ENCODE results near the gene TM4SF5.

Gene TM4SF5, protein sequence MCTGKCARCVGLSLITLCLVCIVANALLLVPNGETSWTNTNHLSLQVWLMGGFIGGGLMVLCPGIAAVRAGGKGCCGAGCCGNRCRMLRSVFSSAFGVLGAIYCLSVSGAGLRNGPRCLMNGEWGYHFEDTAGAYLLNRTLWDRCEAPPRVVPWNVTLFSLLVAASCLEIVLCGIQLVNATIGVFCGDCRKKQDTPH

GRCh38 chr17:4771519-4772234 lies at the start of gene TM4SF5:
Gene TM4SF5, plus strand, starts transcription at chr17:4771886. Its CDS starts 37 bp downstream, at chr17:4771923.
- DNase-seq (ENCODE audit: low read depth in 2 of 2): no peak

DNA sequence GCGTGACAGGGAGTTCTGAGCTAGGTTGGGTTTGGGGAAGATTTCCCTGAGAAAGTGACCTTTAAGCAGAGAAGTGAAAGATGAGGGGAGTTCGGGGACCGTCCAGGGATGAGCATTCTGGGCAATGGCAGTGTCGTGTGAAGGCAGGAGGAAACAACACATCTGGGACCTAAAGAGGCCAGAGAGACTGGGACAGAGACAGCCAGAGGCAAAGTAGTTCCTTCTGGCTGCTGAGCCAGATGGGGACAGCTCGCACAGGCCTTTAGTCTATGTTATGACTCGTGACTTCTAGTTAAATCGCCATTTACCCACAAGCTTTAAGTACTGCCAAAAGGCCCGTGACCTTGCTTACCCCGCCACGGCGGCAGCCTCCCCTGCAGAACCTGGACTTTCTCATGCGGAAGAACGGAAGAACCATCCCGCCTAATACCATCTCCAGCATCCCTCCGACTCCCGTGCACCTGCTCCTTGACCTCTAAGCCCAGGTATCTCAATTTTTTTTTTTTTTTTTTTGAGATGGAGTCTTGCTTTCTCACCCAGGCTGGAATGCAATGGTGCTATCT lies 48.9 kb upstream of the TM4SF5 start:
- no peak for DNase-seq (ENCODE audit: low read depth in 2 of 2)

- DNase-seq (ENCODE audit: low read depth in 2 of 2): no peak
These were observed 47.0 kb upstream of the TM4SF5 start for GRCh38 chr17:4724650-4725049.

DNA sequence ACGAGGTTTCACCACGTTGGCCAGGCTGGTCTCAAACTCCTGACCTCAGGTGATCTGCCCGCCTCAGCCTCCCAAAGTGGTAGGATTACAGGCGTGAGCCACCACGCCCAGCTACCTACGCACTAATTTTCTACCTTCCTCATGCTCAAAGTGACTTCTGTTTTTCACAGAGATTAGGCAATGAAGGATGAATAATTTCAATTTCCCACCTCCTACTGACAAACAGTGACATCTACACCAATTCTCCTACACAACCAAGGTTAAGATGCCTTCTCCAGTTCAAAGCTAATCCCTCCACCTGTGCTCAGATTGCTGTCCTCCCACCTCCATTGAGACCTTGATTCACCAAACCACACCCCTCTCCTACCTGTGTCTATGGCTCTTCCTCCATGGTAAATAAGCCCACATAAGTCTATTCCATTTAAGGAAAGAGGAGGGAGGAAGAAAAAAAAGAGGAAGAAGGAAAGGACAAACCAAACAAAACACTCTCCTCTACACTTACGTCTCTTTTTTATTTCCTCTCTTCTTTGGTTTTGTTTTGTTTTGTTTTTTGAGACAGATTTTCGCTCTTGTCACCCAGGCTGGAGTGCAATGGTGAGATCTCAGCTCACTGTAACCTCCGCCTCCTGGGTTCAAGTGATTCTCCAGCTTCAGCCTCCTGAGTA lies 45.9 kb upstream of the TM4SF5 start:
- DNase-seq (ENCODE audit: low read depth in 2 of 2): no peak

- DNase-seq (ENCODE audit: low read depth in 2 of 2): no peak
These were observed 43.6 kb upstream of the TM4SF5 start for GRCh38 chr17:4728124-4728523.

- DNase-seq (ENCODE audit: low read depth in 2 of 2): no peak
These were observed 38.6 kb upstream of the TM4SF5 start for GRCh38 chr17:4733073-4733531.

GRCh38 chr17:4734857-4735475 lies 36.7 kb upstream of the TM4SF5 start:
- no peak for DNase-seq (ENCODE audit: low read depth in 2 of 2)

DNA sequence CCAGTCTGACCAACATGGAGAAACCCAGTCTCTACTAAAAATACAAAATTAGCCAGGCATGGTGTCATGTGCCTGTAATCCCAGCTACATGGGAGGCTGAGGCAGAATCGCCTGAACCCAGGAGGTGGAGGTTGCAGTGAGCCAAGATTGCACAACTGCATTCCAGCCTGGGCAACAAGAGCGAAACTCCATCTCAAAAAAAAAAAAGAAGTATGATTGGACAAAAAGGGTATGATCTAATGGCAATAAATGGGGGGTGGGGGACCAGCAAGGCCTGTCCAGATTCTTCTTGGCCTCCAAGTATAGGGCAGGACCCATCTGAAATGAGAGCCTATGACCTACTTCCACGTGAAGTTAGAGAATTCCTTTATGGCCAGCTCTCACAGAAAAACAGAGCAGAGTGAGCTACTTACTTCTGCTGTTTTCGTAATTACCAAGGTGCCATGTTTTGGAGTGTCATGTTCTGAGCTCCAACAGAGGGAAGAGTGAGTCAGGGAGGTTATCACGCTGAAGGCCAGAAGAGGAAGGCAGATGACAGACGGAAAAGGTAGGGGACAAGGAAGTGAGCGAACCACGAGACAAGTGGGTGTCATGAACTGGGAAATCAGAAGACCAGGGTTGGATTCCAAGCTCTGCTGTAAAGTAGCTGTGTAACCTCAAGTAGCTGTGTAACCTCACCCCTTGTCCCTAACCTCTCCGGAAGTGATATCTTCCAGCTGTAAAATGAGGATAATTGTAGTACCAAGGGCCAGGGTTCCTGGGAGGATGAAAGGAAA lies 35.6 kb upstream of the TM4SF5 start:
- no peak for DNase-seq (ENCODE audit: low read depth in 2 of 2)

- DNase-seq (ENCODE audit: low read depth in 2 of 2): no peak
These were observed 33.3 kb upstream of the TM4SF5 start for GRCh38 chr17:4738136-4739121.

GRCh38 chr17:4739122-4740024 lies 32.3 kb upstream of the TM4SF5 start, which contains the start of the genes CXCL16 and ZMYND15:
Gene CXCL16, minus strand, starts transcription at chr17:4739928. Its CDS starts 589 bp downstream, at chr17:4739339.
Gene ZMYND15, plus strand, starts transcription at chr17:4739833. Its CDS starts 716 bp downstream, at chr17:4740549.
- no peak for DNase-seq (ENCODE audit: low read depth in 2 of 2)

GRCh38 chr17:4740025-4740351 lies 31.7 kb upstream of the TM4SF5 start:
- no peak for DNase-seq (ENCODE audit: low read depth in 2 of 2)

- no peak for DNase-seq (ENCODE audit: low read depth in 2 of 2)
These were observed 31.1 kb upstream of the TM4SF5 start for GRCh38 chr17:4740584-4740983.

GRCh38 chr17:4741544-4741943 lies 30.1 kb upstream of the TM4SF5 start:
- DNase-seq (ENCODE audit: low read depth in 2 of 2): no peak

DNA sequence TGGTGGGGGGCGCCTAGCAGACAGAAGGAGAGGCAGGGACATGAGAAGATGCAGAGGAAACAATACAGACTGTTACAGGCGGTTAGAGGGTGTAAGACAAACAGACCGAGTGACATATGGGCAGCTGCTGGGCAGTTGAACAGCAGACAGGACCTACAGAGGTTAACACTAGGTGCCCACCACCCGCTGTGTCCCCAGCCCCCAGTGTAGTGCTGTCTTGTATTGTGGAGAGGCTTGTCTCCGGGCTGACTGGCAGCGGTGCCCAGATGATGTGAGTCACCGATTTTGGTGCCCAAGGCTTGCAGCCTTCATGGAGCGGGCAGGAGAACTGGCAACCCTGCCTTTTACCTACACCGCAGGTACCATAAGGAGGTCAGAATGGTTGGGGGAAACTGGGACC lies 29.6 kb upstream of the TM4SF5 start:
- DNase-seq (ENCODE audit: low read depth in 2 of 2): no peak

GRCh38 chr17:4742629-4743028 lies 29.1 kb upstream of the TM4SF5 start:
- no peak for DNase-seq (ENCODE audit: low read depth in 2 of 2)

DNA sequence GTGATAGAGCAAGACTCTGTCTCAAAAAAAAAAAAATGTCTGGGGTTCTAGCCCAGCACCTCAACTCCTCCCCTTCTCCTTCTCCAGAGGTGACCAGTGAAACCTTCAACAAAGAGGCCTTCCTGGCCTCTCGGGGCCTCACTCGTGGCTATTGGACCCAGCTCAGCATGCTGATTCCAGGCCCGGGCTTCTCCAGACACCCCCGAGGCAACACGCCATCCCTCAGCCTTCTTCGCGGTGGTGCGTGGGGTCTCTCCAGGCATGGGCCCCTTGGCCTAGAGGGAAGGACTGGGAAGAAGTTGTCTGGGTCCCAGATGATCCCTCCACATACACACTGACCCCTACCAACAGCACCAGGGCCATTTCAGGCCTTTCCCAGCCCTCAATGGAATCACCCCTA lies 28.5 kb upstream of the TM4SF5 start:
- no peak for DNase-seq (ENCODE audit: low read depth in 2 of 2)

GRCh38 chr17:4743898-4744297 lies 27.8 kb upstream of the TM4SF5 start:
- no peak for DNase-seq (ENCODE audit: low read depth in 2 of 2)

DNA sequence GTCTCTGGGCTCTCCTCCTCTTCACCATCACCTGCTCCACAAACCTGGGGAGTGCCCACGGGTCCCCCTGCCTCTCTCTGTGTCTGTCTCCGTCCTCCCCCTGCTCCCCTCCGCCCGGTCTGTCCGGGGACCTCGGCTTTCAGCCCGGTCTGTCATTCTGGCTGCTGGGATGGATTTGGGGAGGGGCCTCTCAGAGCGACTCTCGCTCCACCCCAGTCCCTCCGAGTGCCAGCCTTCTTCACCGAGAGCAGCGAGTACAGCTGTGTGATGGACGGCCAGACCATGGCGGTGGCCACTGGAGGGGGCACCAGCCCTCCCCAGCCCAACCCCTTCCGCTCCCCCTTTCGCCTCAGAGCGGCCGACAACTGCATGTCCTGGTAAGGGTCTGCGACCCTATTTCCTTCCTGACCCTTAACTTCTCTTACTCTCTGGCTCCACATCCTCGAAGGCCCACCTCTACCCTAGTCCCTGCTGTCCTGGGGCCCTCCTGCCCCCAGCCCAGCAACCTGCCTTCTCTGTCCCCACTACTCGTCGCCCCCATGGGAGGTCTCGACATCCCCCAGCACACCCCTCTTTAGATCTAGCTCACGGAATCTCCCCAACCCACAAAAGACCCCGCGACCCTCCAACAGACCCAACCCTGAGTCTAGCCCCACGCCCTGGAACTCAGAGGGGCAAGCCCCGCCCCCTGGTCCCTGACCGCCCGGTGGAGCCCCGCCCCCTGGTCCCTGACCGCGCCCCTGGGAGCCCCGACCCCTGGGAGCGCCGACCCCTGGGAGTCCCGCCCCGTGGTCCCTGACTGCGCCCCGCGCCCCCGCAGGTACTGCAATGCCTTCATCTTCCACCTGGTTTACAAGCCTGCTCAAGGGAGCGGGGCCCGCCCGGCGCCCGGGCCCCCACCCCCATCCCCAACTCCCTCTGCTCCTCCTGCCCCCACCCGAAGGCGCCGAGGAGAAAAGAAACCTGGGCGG lies 26.4 kb upstream of the TM4SF5 start:
- DNase-seq (ENCODE audit: low read depth in 2 of 2): no peak

Measured in stimulated activated CD4-positive, alpha-beta T cell treated with anti-CD3 and anti-CD28 coated beads, Interleukin-15, amount 100 ng/mL, for 48 hours (primary cell).